BE2C (cell line): ENCODE measurements around the gene VDR.

Source experiments
- DNase-seq: peaks from one replicate; pipeline ENCODE4 v3.0.0-alpha.2; 2020
- H3K27me3 ChIP-seq: fragments of 250-450 bp; sonication (Bioruptor Pico); 2 replicates; pipeline ENCODE4 v1.5.1; 2020; ENCODE audit warnings: mild to moderate bottlenecking
- H3K36me3 ChIP-seq: fragments of 250-450 bp; sonication (Bioruptor Pico); 2 replicates; pipeline ENCODE4 v1.5.1; 2020; ENCODE audit warnings: mild to moderate bottlenecking
- H3K4me1 ChIP-seq: fragments of 250-450 bp; sonication (Bioruptor Pico); 2 replicates; pipeline ENCODE4 v1.5.1; 2020
- H3K4me3 ChIP-seq: 2 replicates; pipeline ENCODE4 v1.5.1; 2011; ENCODE audit warnings: low read depth, low read length
- H3K9me3 ChIP-seq: fragments of 250-450 bp; sonication (Bioruptor Pico); 2 replicates; pipeline ENCODE4 v1.5.1; 2020
- TF ChIP-seq, protein P1 (sequence below): IDR thresholded peaks from 2 replicates; pipeline ENCODE4 v1.5.1; 2012; ENCODE audit warnings: mild to moderate bottlenecking, low read depth, low read length

The VDR gene

DNA sequence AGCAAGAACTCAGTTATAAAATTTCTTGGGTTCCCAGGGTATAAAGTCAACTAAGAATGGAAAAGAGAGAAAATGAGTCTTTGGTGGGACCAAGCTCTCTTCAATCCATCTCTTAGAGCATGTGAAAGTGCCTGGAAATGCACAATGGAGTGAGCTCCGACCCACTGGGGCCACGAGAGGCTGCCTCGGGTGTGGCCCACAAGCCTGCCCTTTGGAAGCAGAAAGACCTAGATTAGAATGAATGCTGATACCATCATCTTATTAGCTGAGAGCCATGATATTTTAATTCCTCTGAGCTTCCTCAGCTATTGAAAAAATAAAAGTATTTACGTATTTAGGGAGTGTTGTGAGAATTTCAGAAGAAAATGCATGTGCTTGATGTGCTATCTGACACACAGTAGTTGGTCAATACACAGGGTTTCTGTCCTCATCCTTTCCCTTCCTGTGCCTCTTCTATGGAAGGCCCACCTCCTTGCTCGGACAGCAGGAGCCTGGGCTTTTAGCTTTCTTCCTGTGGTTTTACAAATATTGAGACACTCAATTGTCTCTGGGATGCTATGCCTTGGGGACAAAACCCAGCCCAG, 42.5 kb downstream of the VDR start:
- Histone ChIP-seq H3K4me3 (no peak overlapping the region), H3K4me1 (no peaks in the 10 kb centered on the region), H3K36me3 (no peaks in the 10 kb centered on the region), H3K9me3 (no peaks in the 10 kb centered on the region), H3K27me3 (no peaks in the 10 kb centered on the region)
- TF ChIP-seq, protein P1, sequence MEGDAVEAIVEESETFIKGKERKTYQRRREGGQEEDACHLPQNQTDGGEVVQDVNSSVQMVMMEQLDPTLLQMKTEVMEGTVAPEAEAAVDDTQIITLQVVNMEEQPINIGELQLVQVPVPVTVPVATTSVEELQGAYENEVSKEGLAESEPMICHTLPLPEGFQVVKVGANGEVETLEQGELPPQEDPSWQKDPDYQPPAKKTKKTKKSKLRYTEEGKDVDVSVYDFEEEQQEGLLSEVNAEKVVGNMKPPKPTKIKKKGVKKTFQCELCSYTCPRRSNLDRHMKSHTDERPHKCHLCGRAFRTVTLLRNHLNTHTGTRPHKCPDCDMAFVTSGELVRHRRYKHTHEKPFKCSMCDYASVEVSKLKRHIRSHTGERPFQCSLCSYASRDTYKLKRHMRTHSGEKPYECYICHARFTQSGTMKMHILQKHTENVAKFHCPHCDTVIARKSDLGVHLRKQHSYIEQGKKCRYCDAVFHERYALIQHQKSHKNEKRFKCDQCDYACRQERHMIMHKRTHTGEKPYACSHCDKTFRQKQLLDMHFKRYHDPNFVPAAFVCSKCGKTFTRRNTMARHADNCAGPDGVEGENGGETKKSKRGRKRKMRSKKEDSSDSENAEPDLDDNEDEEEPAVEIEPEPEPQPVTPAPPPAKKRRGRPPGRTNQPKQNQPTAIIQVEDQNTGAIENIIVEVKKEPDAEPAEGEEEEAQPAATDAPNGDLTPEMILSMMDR = no peak
- no peak for DNase-seq

DNA sequence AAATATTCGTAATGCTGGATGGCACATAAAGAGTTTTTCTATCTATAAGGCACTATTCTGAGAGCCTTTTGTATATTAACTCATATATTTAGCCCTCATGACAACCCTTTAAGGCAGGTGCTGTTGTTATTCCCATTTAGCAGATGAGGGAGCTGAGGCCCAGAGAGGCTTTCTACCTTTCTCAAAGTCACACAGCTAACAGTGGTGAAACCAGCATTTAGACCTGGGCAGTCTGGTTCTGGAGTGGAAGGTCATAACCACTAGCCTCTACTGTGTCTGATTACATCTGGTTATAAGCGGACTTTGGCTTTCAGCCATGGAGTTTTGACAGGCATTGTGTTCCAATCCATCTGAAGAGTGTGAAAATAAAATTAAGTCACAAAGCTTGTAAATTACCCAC, 43.9 kb downstream of the VDR start:
- Histone ChIP-seq H3K4me1 (no peaks in the 10 kb centered on the region), H3K9me3 (no peaks in the 10 kb centered on the region), H3K27me3 (no peaks in the 10 kb centered on the region), H3K4me3 (no peak overlapping the region), H3K36me3 (no peaks in the 10 kb centered on the region)
- no peak for DNase-seq
- TF ChIP-seq, protein P1 = no peak

DNA sequence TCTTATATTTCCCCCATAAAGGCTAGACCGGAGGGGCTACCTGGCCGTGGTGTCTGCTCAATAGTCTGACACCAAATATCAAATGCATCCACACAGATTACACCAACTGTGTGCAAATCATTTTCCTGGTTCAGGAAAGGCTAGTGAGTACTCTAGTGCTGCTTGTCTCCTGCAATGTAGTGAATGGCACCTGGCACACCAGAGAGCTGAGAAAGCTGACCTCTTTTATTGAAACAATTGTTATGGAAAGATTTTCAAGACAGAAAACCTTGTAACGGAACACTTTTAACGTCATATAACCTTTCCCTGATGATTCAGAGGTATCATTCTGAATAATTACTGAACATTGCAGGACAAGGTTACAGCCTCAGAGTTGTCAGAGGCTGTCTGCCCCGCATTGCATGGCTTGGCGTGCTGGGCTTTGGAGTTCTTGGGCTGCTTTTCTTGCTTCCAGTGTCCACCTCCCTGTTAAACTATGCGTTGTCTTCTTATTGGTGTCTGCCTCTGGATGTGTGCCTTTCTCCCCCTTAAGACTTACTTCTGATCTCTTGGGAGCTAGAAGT, 44.4 kb downstream of the VDR start:
- Histone ChIP-seq H3K9me3 (no peaks in the 10 kb centered on the region), H3K27me3 (no peaks in the 10 kb centered on the region), H3K4me1 (no peaks in the 10 kb centered on the region), H3K36me3 (no peaks in the 10 kb centered on the region), H3K4me3 (no peak overlapping the region)
- TF ChIP-seq, protein P1 = no peak
- no peak for DNase-seq

DNA sequence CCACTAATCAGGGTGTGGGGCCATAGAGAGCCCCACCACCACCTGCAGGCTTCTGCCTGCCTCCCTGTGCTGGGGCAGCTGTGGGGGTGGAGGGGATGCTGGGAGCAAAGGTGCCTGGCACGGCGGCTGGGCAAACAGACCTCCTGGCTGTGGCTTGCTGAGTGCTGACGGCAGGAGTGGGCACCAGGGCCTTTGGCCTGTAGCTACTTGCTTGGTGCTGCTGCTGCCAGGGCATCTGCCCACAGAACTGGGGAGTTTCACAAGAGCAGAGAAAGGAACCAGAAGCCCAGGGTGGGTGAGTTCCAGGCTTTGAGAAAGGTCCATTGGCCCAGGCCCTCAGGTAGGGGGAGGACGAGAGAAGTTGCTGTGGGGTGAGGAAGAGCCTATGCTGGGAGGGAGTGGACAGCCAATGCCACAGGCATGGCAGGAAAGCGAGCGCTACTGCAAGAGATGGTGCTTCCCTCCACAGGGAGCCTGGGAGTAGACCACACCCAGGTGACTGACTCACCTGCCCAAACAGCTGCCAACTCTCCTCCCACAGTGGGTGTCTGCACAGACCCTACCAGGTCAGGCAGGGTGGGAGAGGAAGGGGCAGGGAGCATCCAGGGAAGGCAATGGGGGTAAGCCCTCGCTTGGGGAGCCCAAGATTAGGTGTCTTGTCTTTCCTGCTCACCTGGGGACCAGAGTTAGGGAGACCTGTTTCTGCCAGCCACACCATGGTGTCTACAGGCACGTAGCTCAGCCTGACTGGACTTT, 46.1 kb downstream of the VDR start:
- Histone ChIP-seq H3K36me3 (no peaks in the 10 kb centered on the region), H3K4me3 (no peak overlapping the region), H3K4me1 (no peaks in the 10 kb centered on the region), H3K27me3 (no peaks in the 10 kb centered on the region), H3K9me3 (no peaks in the 10 kb centered on the region)
- TF ChIP-seq, protein P1 = no peak
- no peak for DNase-seq

DNA sequence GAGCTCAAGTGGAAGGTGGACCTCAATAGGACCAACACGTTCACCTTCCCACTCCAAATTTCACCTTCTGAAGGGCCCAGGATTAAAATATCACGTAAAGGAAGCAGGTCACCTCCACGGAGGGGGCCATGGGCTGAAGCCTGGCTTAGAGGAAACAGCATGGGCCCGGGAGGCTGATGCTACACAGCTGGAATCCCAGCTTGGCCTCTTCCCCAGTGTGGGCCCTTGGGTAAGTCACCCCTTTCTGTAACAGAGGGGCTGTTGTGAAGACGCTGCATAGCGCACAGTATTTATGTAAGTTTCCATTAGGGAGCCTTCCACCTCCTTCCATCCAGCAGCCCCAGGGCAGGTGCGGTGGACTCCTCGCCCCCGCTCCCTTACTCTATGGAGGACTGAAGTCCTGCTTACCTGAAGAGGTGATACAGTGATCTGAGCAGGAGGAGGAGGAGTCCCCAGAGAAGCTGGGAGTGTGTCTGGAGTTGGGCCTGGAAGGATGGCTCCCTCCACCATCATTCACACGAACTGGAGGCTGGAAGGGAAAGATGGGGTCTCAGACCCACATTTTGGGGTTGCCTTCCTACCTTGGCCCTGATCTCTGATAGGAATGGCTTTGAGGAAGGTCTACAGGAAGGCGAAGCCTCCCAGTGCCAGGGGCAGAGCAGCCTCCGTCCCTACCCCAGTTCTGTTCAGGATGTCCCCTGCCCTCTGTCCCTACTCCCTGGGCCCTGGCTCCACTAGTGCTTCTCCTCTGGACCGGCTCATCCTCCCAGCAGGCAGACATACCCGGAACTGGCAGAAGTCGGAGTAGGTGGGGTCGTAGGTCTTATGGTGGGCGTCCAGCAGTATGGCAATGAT, 47.8 kb downstream of the VDR start:
- Histone ChIP-seq H3K36me3 (no peaks in the 10 kb centered on the region), H3K4me3 (no peak overlapping the region), H3K27me3 (no peaks in the 10 kb centered on the region), H3K9me3 (no peaks in the 10 kb centered on the region), H3K4me1 (no peaks in the 10 kb centered on the region)
- DNase-seq = no peak
- TF ChIP-seq, protein P1 = no peak
